ENCODE data around the gene TOR1AIP2.
"Not testable (repeated sequence)": the region's sequence is repeated elsewhere in the genome, so short reads cannot be mapped to it uniquely, and the experiment has no call there.

The TOR1AIP2 gene

GRCh38 chr1:179807691-179808485 lies 69.7 kb downstream of the TOR1AIP2 start:
- DNase-seq (ENCODE audit: low read depth): no peak

GRCh38 chr1:179807291-179807690 lies 70.3 kb downstream of the TOR1AIP2 start:
- no peak for DNase-seq (ENCODE audit: low read depth)

GRCh38 chr1:179806333-179806732 lies 71.3 kb downstream of the TOR1AIP2 start:
- no peak for DNase-seq (ENCODE audit: low read depth)

GRCh38 chr1:179805291-179806195 lies 72.1 kb downstream of the TOR1AIP2 start:
- DNase-seq (ENCODE audit: low read depth): no peak

- not testable (repeated sequence) for DNase-seq (ENCODE audit: low read depth)
Observed at GRCh38 chr1:179804417-179804816, 73.2 kb downstream of the TOR1AIP2 start.

- DNase-seq (ENCODE audit: low read depth): no peak
Observed at GRCh38 chr1:179803918-179804317, 73.7 kb downstream of the TOR1AIP2 start.

- DNase-seq (ENCODE audit: low read depth): no peak
Observed at GRCh38 chr1:179803104-179803503, 74.5 kb downstream of the TOR1AIP2 start.

GRCh38 chr1:179800481-179800880 lies 77.1 kb downstream of the TOR1AIP2 start:
- DNase-seq (ENCODE audit: low read depth): no peak

GRCh38 chr1:179798864-179799516 lies 78.6 kb downstream of the TOR1AIP2 start:
- DNase-seq (ENCODE audit: low read depth): no peak

GRCh38 chr1:179798213-179798863 lies 79.3 kb downstream of the TOR1AIP2 start:
- DNase-seq (ENCODE audit: low read depth): no peak

- no peak for DNase-seq (ENCODE audit: low read depth)
Observed at GRCh38 chr1:179794669-179795068, 82.9 kb downstream of the TOR1AIP2 start.

- no peak for DNase-seq (ENCODE audit: low read depth)
Observed at GRCh38 chr1:179794146-179794545, 83.5 kb downstream of the TOR1AIP2 start.

- DNase-seq (ENCODE audit: low read depth): no peak
Observed at GRCh38 chr1:179793281-179793680, 84.3 kb downstream of the TOR1AIP2 start.
